Neuronal stem cell (in vitro differentiated cells): ENCODE results near the gene SV2B.

Source experiments
- DNase-seq: peaks from one replicate; pipeline ENCODE4 v3.0.0-alpha.2; 2013; ENCODE audit warnings: low spot score
- H2AFZ ChIP-seq: one replicate; pipeline ENCODE4 v1.6.1; 2013; ENCODE audit warnings: mild to moderate bottlenecking, low read length, inconsistent platforms
- H2AK5ac ChIP-seq: 2 replicates; pipeline ENCODE4 v1.6.1; 2013; ENCODE audit warnings: low read depth, mild to moderate bottlenecking, inconsistent platforms, low read length, moderate library complexity, mixed read lengths
- H2BK120ac ChIP-seq: 2 replicates; pipeline ENCODE4 v1.6.1; 2013; ENCODE audit warnings: low read depth, mild to moderate bottlenecking, inconsistent platforms, low read length, moderate library complexity, mixed read lengths
- H2BK12ac ChIP-seq: one replicate; pipeline ENCODE4 v1.6.1; 2013; ENCODE audit warnings: low read length, inconsistent platforms
- H2BK15ac ChIP-seq: 2 replicates; pipeline ENCODE4 v1.6.1; 2013; ENCODE audit warnings: mild to moderate bottlenecking, low read length, inconsistent platforms, mixed read lengths
- H2BK5ac ChIP-seq: one replicate; pipeline ENCODE4 v1.6.1; 2013; ENCODE audit warnings: inconsistent platforms, mild to moderate bottlenecking, low read length, moderate library complexity
- H3K14ac ChIP-seq: one replicate; pipeline ENCODE4 v1.6.1; 2013; ENCODE audit warnings: low read length, inconsistent platforms
- H3K18ac ChIP-seq: 2 replicates; pipeline ENCODE4 v1.6.1; 2013; ENCODE audit warnings: low read length, inconsistent platforms
- H3K23ac ChIP-seq: 2 replicates; pipeline ENCODE4 v1.6.1; 2013; ENCODE audit warnings: low read depth, mild to moderate bottlenecking, mixed read lengths, low read length, inconsistent platforms; ENCODE audit not compliant: poor library complexity
- H3K27ac ChIP-seq: replicated peaks from 3 replicates; pipeline ENCODE4 v1.5.1; 2013; ENCODE audit warnings: low read length, inconsistent platforms
- H3K27me3 ChIP-seq, 3 experiments: 2 replicates each; pipeline ENCODE4 v1.6.1; 2013; ENCODE audit warnings: low read length in 3 of 3, mild to moderate bottlenecking in 2 of 3, inconsistent platforms in 1 of 3, low read depth in 1 of 3, mixed read lengths in 1 of 3, moderate library complexity in 1 of 3; ENCODE audit not compliant: control insufficient read depth in 3 of 3, insufficient read depth in 3 of 3
- H3K36me3 ChIP-seq, 2 donors: replicated peaks in 1 of 2; 2 replicates each; pipeline ENCODE4 v1.6.1; 2013; ENCODE audit warnings: low read length in 2 of 2; ENCODE audit not compliant: control insufficient read depth in 2 of 2, insufficient read depth in 2 of 2
- H3K4ac ChIP-seq: 2 replicates; pipeline ENCODE4 v1.6.1; 2013; ENCODE audit warnings: inconsistent platforms, mild to moderate bottlenecking, low read length, moderate library complexity
- H3K4me1 ChIP-seq, 2 donors: 1 replicate in 1 of 2; 2 replicates in 1 of 2; pipeline ENCODE4 v1.6.1; 2013; ENCODE audit warnings: low read length in 2 of 2, low read depth in 1 of 2; ENCODE audit not compliant: control insufficient read depth in 2 of 2, insufficient read depth in 1 of 2
- H3K4me2 ChIP-seq: one replicate; pipeline ENCODE4 v1.6.1; 2013; ENCODE audit warnings: mild to moderate bottlenecking, low read length, inconsistent platforms; ENCODE audit not compliant: insufficient read depth, poor library complexity, severe bottlenecking
- H3K4me3 ChIP-seq, 2 donors: 2 replicates each; pipeline ENCODE4 v1.5.1; 2013; ENCODE audit warnings: low read length in 2 of 2, mild to moderate bottlenecking in 2 of 2, inconsistent platforms in 1 of 2, moderate library complexity in 1 of 2
- H3K79me1 ChIP-seq: one replicate; pipeline ENCODE4 v1.6.1; 2013; ENCODE audit warnings: low read depth, mild to moderate bottlenecking, inconsistent platforms, low read length, moderate library complexity
- H3K9ac ChIP-seq: one replicate; pipeline ENCODE4 v1.6.1; 2013; ENCODE audit warnings: mild to moderate bottlenecking, low read depth, low read length, inconsistent platforms; ENCODE audit not compliant: poor library complexity
- H3K9me3 ChIP-seq, 2 donors: replicated peaks in 1 of 2; 2 replicates each; pipeline versions ENCODE3 to v1.6.1; 2013; ENCODE audit warnings: low read length in 2 of 2, mild to moderate bottlenecking in 2 of 2, inconsistent platforms in 1 of 2, low read depth in 1 of 2, mixed read lengths in 1 of 2, moderate library complexity in 1 of 2; ENCODE audit not compliant: control insufficient read depth in 2 of 2, insufficient read depth in 1 of 2
- H4K8ac ChIP-seq: one replicate; pipeline ENCODE4 v1.6.1; 2013; ENCODE audit warnings: low read depth, mild to moderate bottlenecking, inconsistent platforms, low read length, moderate library complexity
- H4K91ac ChIP-seq: one replicate; pipeline ENCODE4 v1.6.1; 2013; ENCODE audit warnings: low read length, low read depth, mild to moderate bottlenecking, inconsistent platforms; ENCODE audit not compliant: poor library complexity
- WGBS, 2 donors: extraction: QIAGEN DNeasy Blood & Tissue Kit; methylation state at CpG; one replicate each; pipeline ENCODE4 v1.1.7; 2013; ENCODE audit warnings: missing lambda C conversion rate in 2 of 2, mixed read lengths in 1 of 2; ENCODE audit not compliant: insufficient read length in 2 of 2, insufficient replicate concordance in 1 of 2; ENCODE audit errors: extremely low coverage in 2 of 2; 5-methylcytosine and 5-hydroxymethylcytosine counted together

SV2B gene

DNA sequence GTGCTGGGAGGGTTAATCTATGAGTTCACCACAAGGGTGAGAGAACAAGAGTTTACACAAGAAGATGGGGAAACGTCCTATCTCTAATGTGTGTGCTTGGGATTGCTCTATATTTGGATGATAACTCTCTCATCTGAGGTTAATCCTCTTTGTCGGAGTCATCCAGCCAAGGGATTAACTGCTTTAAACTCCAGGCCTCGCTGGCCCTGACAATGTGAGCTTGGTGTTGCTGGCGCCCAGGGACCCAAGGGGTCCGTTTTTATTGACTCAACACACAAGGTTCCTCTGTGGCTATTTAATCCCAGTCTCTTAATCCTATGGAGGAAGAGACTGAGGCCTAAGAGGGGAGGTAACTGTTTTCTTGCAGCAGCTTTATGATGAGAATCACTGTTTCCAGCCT is 14.2 kb downstream of the SV2B start:
- H3K4me1 ChIP-seq: peaks cover 0 to 2% of the 10 kb centered on the region in 2 donors
- no peak overlapping the region for H3K9ac ChIP-seq

DNA sequence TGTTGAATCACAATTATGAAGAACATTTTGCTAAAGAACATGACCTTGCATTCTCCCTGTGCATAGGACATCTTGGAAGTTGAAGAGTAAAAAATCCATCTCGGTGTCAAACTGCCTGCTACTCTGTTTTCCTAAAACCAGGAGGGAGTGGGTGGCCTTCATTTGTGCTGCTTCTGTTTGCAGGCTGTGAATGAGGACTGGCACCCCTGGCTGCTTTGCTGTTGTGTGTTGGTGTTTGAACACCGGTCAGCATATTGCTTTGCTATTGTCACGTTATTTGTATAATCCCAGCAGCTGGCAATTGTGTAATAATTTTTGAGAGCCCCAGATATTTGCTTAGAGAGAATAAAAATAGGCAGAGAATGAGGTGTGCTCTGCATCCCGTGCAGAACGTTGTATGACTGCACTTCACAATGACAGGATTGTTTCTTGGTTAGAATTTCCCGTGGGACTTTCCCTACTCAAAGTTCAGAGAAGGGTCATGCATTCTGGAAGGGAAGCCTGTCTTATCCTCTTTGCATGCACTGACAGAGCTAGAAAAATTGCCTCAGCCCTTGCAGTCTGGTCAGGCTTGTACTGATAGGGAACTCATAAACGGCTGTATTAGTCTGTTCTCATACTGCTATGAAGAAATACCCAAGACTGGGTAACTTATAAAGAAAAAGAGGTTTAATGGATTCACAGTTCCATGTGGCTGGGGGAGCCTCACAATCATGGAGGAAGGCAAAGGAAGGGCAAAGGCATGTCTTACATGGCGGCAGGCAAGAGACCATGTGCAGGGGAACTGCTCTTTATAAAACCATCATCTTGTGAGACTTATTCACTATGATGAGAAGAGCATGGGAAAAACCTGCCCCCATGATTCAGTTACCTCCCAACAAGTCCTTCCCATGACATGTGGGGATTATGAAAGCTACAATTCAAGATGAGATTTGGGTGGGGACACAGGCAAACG is 16.3 kb downstream of the SV2B start:
- H3K36me3 ChIP-seq: no peaks in the 10 kb centered on the region
- WGBS, 2 donors: no CpG with 5 or more reads among the region's 9 CpGs
- H2BK5ac ChIP-seq: no peak overlapping the region

More for the DNA sequence above, 14.2 kb downstream of the SV2B start:
- Histone ChIP-seq H3K79me1 (no peaks in the 10 kb centered on the region), H2AK5ac (no peak overlapping the region), H3K27me3 (peaks cover 0 to 5% (median 0%) of the 10 kb centered on the region in 3 experiments), H2BK12ac (no peak overlapping the region), H3K27ac (no peak overlapping the region), H3K18ac (no peak overlapping the region), H3K4me3 (no peak overlapping the region), H3K36me3 (no peaks in the 10 kb centered on the region), H3K9me3 (no peaks in the 10 kb centered on the region), H2BK5ac (no peak overlapping the region), H4K8ac (no peak overlapping the region), H3K4ac (no peak overlapping the region), H3K4me2 (no peak overlapping the region), H3K14ac (no peak overlapping the region), H2BK120ac (no peak overlapping the region), H2AFZ (no peak overlapping the region), H4K91ac (no peak overlapping the region), H3K23ac (no peak overlapping the region), H2BK15ac (no peak overlapping the region)
- WGBS, 2 donors: no CpG with 5 or more reads among the region's 5 CpGs
- DNase-seq: no peak

DNA sequence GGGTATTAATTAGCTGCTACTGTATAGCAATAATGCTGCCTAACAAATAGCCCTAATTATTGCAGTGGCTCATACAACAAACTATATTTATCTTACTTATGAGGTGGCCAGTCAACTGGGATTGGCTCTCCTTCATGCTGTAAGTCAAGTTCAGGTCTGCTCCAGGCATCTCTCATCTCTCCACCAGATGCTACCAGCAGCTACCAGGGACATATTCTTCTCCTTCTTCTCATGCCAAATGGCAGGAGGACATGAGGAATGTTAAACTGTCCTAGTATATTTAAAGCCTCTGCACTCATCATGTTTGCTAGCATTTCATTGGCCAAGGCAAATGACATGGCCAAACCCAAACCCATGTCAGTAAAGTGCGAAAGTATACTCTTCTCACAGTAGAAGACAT is 17.3 kb downstream of the SV2B start:
- no peak overlapping the region for H3K4me3 ChIP-seq
- no CpG with 5 or more reads among the region's 1 CpG for WGBS, 2 donors
- H2BK5ac ChIP-seq: no peak overlapping the region
- no peak overlapping the region for H3K9ac ChIP-seq
- no peaks in the 10 kb centered on the region for H3K27me3 ChIP-seq
- H2BK15ac ChIP-seq: no peak overlapping the region
- no peaks in the 10 kb centered on the region for H3K36me3 ChIP-seq
- H3K9me3 ChIP-seq: no peaks in the 10 kb centered on the region
- no peak overlapping the region for H4K91ac ChIP-seq
- no peak overlapping the region for H3K4me2 ChIP-seq
- H2BK120ac ChIP-seq: no peak overlapping the region
- H2AK5ac ChIP-seq: no peak overlapping the region
- H2BK12ac ChIP-seq: no peak overlapping the region
- no peaks in the 10 kb centered on the region for H3K79me1 ChIP-seq
- no peak overlapping the region for H4K8ac ChIP-seq
- H3K14ac ChIP-seq: no peak overlapping the region
- H2AFZ ChIP-seq: no peak overlapping the region
- H3K18ac ChIP-seq: no peak overlapping the region
- no peak overlapping the region for H3K23ac ChIP-seq
- no peak for DNase-seq
- H3K27ac ChIP-seq: no peak overlapping the region
- no peak overlapping the region for H3K4ac ChIP-seq
- peaks cover 0 to 2% of the 10 kb centered on the region in 2 donors for H3K4me1 ChIP-seq

More for the DNA sequence above, 16.3 kb downstream of the SV2B start:
- H2BK120ac ChIP-seq: no peak overlapping the region
- no peak overlapping the region for H3K4ac ChIP-seq
- no peak overlapping the region for H4K8ac ChIP-seq
- no peak overlapping the region for H3K14ac ChIP-seq
- peaks cover 0 to 2% of the 10 kb centered on the region in 2 donors for H3K4me1 ChIP-seq
- H3K18ac ChIP-seq: no peak overlapping the region
- H2BK15ac ChIP-seq: no peak overlapping the region
- DNase-seq: no peak
- H3K27me3 ChIP-seq: no peaks in the 10 kb centered on the region
- H3K27ac ChIP-seq: no peak overlapping the region
- no peak overlapping the region for H3K4me3 ChIP-seq
- no peak overlapping the region for H2AK5ac ChIP-seq
- H3K9me3 ChIP-seq: no peaks in the 10 kb centered on the region
- no peak overlapping the region for H4K91ac ChIP-seq
- H2BK12ac ChIP-seq: no peak overlapping the region
- no peaks in the 10 kb centered on the region for H3K79me1 ChIP-seq
- H3K9ac ChIP-seq: no peak overlapping the region
- H3K4me2 ChIP-seq: no peak overlapping the region
- H2AFZ ChIP-seq: no peak overlapping the region
- no peak overlapping the region for H3K23ac ChIP-seq

DNA sequence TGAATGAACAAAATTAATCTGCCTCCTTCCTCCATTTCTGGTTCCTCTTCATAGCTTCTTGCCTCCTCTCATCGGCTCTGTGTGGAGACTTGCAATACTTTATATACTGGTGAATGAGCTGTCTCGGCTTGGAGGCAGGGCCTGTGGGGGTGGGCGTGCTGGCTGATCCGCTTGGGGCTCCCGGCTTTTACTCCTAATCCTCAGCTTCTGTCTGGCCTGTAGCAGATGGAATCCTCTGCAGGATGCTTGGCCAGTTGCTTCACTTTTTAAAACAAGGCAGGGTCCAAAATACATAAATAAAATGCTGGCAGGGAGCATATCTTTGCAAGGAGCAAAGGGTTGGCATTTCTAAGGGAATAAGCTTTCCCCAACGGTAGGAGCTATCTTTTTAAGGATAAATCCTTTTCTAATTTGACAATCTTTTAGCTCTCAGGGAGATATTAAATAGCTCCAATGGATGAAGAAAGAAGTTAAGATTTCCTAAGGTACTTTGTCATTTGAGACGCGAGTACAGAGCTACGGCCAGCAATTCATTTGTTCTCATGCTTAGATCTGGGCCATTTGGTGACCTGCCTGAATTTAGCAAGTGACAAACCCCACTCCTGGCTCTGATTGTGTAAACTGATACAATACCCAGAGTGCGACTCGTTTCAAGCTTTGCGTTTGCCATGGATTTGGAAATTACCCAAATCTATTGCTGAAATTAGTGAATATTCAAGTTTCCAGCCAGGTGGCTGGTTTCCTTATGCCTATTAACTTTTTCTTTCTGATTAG is 18.9 kb downstream of the SV2B start:
- WGBS, 2 donors: no CpG with 5 or more reads among the region's 12 CpGs
- no peak overlapping the region for H4K8ac ChIP-seq
- H2BK120ac ChIP-seq: no peak overlapping the region
- H3K27ac ChIP-seq: no peak overlapping the region
- H3K4me2 ChIP-seq: no peak overlapping the region
- peaks cover 0 to 2% of the 10 kb centered on the region in 2 donors for H3K4me1 ChIP-seq
- no peaks in the 10 kb centered on the region for H3K9me3 ChIP-seq
- H3K36me3 ChIP-seq: no peaks in the 10 kb centered on the region
- H2AFZ ChIP-seq: no peak overlapping the region
- no peak overlapping the region for H3K23ac ChIP-seq
- no peak overlapping the region for H4K91ac ChIP-seq
- no peak overlapping the region for H3K9ac ChIP-seq
- no peaks in the 10 kb centered on the region for H3K27me3 ChIP-seq
- H2BK12ac ChIP-seq: no peak overlapping the region
- H2BK15ac ChIP-seq: no peak overlapping the region
- no peak overlapping the region for H3K14ac ChIP-seq
- DNase-seq: no peak
- H3K4ac ChIP-seq: no peak overlapping the region
- no peak overlapping the region for H3K18ac ChIP-seq
- no peak overlapping the region for H2BK5ac ChIP-seq
- H3K79me1 ChIP-seq: no peaks in the 10 kb centered on the region
- no peak overlapping the region for H2AK5ac ChIP-seq
- no peak overlapping the region for H3K4me3 ChIP-seq
